Muscle layer of colon (tissue), 2 donors: ENCODE measurements around the gene VWC2L.

Experiments used
- H3K27ac ChIP-seq: one replicate; pipeline ENCODE4 v1.7.0; 2013; ENCODE audit warnings: low read depth, mild to moderate bottlenecking, low read length, moderate library complexity
- H3K27me3 ChIP-seq, 2 donors: one replicate each; pipeline ENCODE4 v1.7.0; 2013; ENCODE audit warnings: low read length in 2 of 2, mild to moderate bottlenecking in 2 of 2; ENCODE audit not compliant: insufficient read depth in 2 of 2, control insufficient read depth in 1 of 2
- H3K36me3 ChIP-seq: one replicate; pipeline ENCODE4 v1.7.0; 2013; ENCODE audit warnings: mild to moderate bottlenecking, low read length; ENCODE audit not compliant: insufficient read depth
- H3K4me1 ChIP-seq: one replicate; pipeline ENCODE4 v1.7.0; 2013; ENCODE audit warnings: mild to moderate bottlenecking, low read length; ENCODE audit not compliant: insufficient read depth
- H3K4me3 ChIP-seq, 2 donors: one replicate each; pipeline ENCODE4 v1.7.0; 2013; ENCODE audit warnings: low read length in 2 of 2, low read depth in 1 of 2, mild to moderate bottlenecking in 1 of 2, moderate library complexity in 1 of 2
- H3K9ac ChIP-seq: one replicate; pipeline ENCODE4 v1.7.0; 2013; ENCODE audit warnings: low read length
- H3K9me3 ChIP-seq: one replicate; pipeline ENCODE4 v1.7.0; 2013; ENCODE audit warnings: mild to moderate bottlenecking, low read length
- donor health status: abdominal sarcoma.
- donor health status: Adenocarcinoma of cecum.

VWC2L gene

DNA sequence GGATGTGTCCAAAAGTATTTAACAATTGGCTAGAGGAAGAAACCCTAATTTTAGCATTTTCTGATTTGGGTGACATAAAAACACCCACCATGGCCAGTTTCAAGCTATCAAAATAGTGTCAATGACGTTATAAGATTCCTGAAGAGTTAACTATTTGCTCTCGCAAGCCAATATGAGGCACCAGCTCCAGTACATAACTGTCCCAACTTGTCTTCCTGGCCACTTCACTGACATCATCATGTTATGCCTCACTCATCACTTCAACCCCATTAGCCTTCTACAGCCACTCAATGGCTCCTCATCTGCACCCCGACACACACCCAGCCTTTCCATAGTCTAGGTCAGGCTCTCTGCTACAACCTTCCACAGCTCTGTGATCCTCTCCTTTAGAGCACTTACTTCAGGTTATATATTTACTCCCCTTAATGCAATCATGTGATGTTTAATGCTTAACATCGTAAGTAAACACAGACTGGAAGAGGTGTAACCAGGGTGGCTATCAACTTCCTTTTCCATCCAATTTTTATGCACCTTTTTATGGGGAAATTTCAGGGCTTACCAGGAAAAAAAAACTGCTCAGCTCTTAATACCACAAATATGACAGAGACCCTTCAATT lies 158.7 kb downstream of the VWC2L start:
- H3K4me1 ChIP-seq = no peaks in the 10 kb centered on the region
- no peak overlapping the region for H3K4me3 ChIP-seq
- no peak overlapping the region for H3K27ac ChIP-seq
- H3K36me3 ChIP-seq = no peaks in the 10 kb centered on the region
- no peaks in the 10 kb centered on the region for H3K27me3 ChIP-seq
- H3K9me3 ChIP-seq = no peaks in the 10 kb centered on the region
- no peak overlapping the region for H3K9ac ChIP-seq

DNA sequence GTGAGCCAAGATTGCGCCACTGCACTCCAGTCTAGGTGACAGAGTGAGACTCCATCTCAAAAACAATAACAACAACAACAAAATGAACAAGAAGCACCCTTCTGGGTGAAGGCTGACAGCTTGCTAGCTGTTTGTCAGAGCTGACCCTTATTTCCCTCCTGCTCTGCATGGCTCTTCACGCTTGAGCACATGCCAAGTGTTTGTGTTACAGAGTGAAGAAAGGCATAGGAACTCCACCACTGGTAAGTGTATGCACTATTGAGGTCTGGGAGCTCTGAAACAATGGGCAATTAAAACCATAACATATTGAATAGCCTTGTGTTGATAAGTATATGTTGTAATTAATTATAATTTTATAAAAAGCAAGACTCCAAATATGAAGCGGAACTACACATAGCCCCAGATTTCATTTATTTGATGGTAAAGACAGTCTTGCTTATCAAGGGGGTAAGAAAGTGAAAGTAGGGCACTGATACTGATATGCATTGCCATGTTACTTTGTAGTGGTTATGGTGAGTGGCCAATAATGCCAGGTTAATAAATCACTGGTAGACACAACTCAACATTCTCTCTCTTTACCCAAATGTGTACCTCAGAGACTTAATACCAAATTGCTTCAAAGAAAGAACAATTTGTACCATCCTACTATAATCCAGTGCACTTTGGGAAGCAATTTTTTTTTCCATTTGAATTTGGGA lies 163.4 kb downstream of the VWC2L start:
- Histone ChIP-seq H3K27me3 (no peaks in the 10 kb centered on the region), H3K27ac (no peak overlapping the region), H3K36me3 (no peaks in the 10 kb centered on the region), H3K4me3 (no peak overlapping the region), H3K9me3 (no peaks in the 10 kb centered on the region), H3K9ac (no peak overlapping the region), H3K4me1 (no peaks in the 10 kb centered on the region)

- no peaks in the 10 kb centered on the region for H3K27me3 ChIP-seq
- no peak overlapping the region for H3K9ac ChIP-seq
- H3K4me3 ChIP-seq = no peak overlapping the region
- H3K9me3 ChIP-seq = no peaks in the 10 kb centered on the region
- no peaks in the 10 kb centered on the region for H3K4me1 ChIP-seq
- H3K36me3 ChIP-seq = no peaks in the 10 kb centered on the region
- no peak overlapping the region for H3K27ac ChIP-seq
Observed at GRCh38 chr2:214575030-214575429, 164.2 kb downstream of the VWC2L start.

DNA sequence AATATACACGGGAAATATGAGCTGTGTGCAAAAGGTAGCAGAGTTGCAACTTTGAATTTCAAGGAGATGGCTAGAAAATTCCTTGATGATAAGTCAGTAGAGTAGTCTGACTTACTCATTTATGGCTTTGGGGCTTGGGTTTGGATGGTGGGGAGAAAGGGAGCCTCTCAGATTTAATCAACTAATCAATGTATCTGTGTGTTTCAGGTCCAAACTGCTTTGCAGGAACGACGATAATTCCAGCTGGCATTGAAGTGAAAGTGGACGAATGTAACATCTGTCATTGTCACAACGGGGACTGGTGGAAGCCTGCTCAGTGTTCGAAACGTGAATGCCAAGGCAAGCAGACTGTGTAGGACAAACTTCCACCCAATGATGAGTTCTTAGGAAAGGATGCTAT lies 164.6 kb downstream of the VWC2L start:
- H3K27ac ChIP-seq = no peak overlapping the region
- no peaks in the 10 kb centered on the region for H3K9me3 ChIP-seq
- H3K36me3 ChIP-seq = no peaks in the 10 kb centered on the region
- H3K4me1 ChIP-seq = no peaks in the 10 kb centered on the region
- H3K4me3 ChIP-seq = no peak overlapping the region
- H3K27me3 ChIP-seq = no peaks in the 10 kb centered on the region
- no peak overlapping the region for H3K9ac ChIP-seq

DNA sequence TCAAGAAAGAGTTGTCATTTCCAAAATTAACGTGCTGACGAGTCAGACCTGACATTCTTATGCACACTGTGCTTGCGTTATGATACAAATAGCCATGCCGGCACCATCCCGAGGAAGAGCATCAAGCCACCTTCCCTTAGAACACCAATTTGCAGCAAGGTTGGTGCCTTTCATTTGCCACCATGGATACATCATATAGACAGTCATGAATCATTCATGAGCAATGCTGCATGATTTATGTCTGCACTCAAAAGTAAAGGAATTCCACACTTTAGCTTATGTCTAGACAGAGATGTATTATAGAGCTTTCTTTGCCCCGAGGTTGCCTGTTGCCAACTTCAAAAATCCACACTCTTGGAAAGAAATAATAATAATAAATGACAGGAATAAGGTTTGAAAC lies 166.9 kb downstream of the VWC2L start:
- no peaks in the 10 kb centered on the region for H3K36me3 ChIP-seq
- H3K27ac ChIP-seq = no peak overlapping the region
- H3K9me3 ChIP-seq = no peaks in the 10 kb centered on the region
- no peaks in the 10 kb centered on the region for H3K27me3 ChIP-seq
- H3K4me3 ChIP-seq = no peak overlapping the region
- H3K9ac ChIP-seq = no peak overlapping the region
- no peaks in the 10 kb centered on the region for H3K4me1 ChIP-seq

GRCh38 chr2:214578442-214578841 lies 167.6 kb downstream of the VWC2L start:
- no peak overlapping the region for H3K4me3 ChIP-seq
- no peak overlapping the region for H3K9ac ChIP-seq
- no peaks in the 10 kb centered on the region for H3K36me3 ChIP-seq
- no peak overlapping the region for H3K27ac ChIP-seq
- H3K4me1 ChIP-seq = no peaks in the 10 kb centered on the region
- H3K27me3 ChIP-seq = no peaks in the 10 kb centered on the region
- no peaks in the 10 kb centered on the region for H3K9me3 ChIP-seq

- H3K4me3 ChIP-seq = no peak overlapping the region
- no peaks in the 10 kb centered on the region for H3K36me3 ChIP-seq
- H3K4me1 ChIP-seq = no peaks in the 10 kb centered on the region
- no peak overlapping the region for H3K9ac ChIP-seq
- H3K9me3 ChIP-seq = no peaks in the 10 kb centered on the region
- no peak overlapping the region for H3K27ac ChIP-seq
- H3K27me3 ChIP-seq = no peaks in the 10 kb centered on the region
Observed at GRCh38 chr2:214579035-214579434, 168.2 kb downstream of the VWC2L start.

- Histone ChIP-seq H3K9me3 (no peaks in the 10 kb centered on the region), H3K27me3 (no peaks in the 10 kb centered on the region)
Observed at GRCh38 chr2:214587442-214587841, 176.6 kb downstream of the VWC2L start.

GRCh38 chr2:214591366-214591765 lies 180.5 kb downstream of the VWC2L start:
- Histone ChIP-seq H3K9ac (no peak overlapping the region), H3K4me1 (no peaks in the 10 kb centered on the region), H3K36me3 (no peaks in the 10 kb centered on the region), H3K4me3 (no peak overlapping the region), H3K27me3 (no peaks in the 10 kb centered on the region), H3K27ac (no peak overlapping the region), H3K9me3 (no peaks in the 10 kb centered on the region)

More at GRCh38 chr2:214587442-214587841, 176.6 kb downstream of the VWC2L start:
- Histone ChIP-seq H3K4me1 (no peaks in the 10 kb centered on the region), H3K27ac (no peak overlapping the region), H3K36me3 (no peaks in the 10 kb centered on the region), H3K4me3 (no peak overlapping the region), H3K9ac (no peak overlapping the region)

- Histone ChIP-seq H3K9me3 (no peaks in the 10 kb centered on the region), H3K9ac (no peak overlapping the region), H3K4me3 (no peak overlapping the region), H3K36me3 (no peaks in the 10 kb centered on the region), H3K27ac (no peak overlapping the region), H3K4me1 (no peaks in the 10 kb centered on the region), H3K27me3 (no peaks in the 10 kb centered on the region)
Observed at GRCh38 chr2:214592011-214592410, 181.2 kb downstream of the VWC2L start.

DNA sequence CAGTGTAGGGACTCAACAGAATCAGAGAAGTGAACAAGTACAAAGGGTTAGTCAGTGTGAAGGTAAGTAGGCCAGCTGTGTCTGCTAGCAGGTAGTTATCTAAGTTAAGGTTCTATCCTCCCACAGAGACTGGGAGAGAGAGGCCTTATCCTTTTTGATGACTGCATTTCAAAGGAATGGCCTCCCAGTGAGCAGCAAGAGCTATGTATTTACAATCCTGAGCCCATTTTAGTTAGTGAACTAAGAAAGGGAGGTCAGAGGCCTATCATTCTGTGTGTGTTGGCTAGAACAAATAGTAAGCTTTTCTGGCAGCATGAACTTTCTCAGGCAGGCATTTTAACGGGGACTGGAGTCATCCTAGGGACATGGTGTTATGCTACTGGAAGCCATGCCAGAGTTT lies 182.9 kb downstream of the VWC2L start:
- Histone ChIP-seq H3K4me3 (no peak overlapping the region), H3K4me1 (no peaks in the 10 kb centered on the region), H3K9ac (no peak overlapping the region), H3K27ac (no peak overlapping the region), H3K9me3 (no peaks in the 10 kb centered on the region), H3K27me3 (no peaks in the 10 kb centered on the region), H3K36me3 (no peaks in the 10 kb centered on the region)
